Gastrocnemius medialis (tissue), 4 donors: Measurements from ENCODE around the gene TMEM186. TPM values are rescaled to one million over a fixed set of nuclear protein-coding genes. Genes with fewer than 3 reads are reported as not detected.
"Not testable (repeated sequence)": the region's sequence is repeated elsewhere in the genome, so short reads cannot be mapped to it uniquely, and the experiment has no call there.

ENCODE experiments used
- ATAC-seq, 2 donors: fragments of 150-250 bp; one replicate each; pipeline ENCODE4 v1.9.1; 2016
- DNase-seq, 2 donors: peaks; one replicate each; pipeline ENCODE4 v3.0.0-alpha.2; 2019
- H3K27ac ChIP-seq, 4 donors: fragments of 200-600 bp; sonication (generic); 1 replicate in 1 of 4; 2 replicates in 3 of 4; pipeline ENCODE4 v1.5.1; 2016 to 2018; ENCODE audit warnings: mild to moderate bottlenecking in 2 of 4, moderate library complexity in 1 of 4
- H3K27me3 ChIP-seq, 3 donors: fragments of 200-600 bp; sonication (generic) in 2 of 3; 1 replicate in 1 of 3; 2 replicates in 2 of 3; pipeline versions ENCODE4 v1.5.1 to v1.6.0; 2016 to 2019; ENCODE audit warnings: mild to moderate bottlenecking in 1 of 3, moderate library complexity in 1 of 3
- H3K36me3 ChIP-seq, 2 donors: fragments of 200-600 bp; sonication (generic) in 1 of 2; one replicate each; pipeline ENCODE4 v1.5.1; 2017 to 2018
- H3K4me1 ChIP-seq, 2 donors: fragments of 200-600 bp; sonication (generic) in 1 of 2; one replicate each; pipeline ENCODE4 v1.5.1; 2016 to 2017; ENCODE audit warnings: mild to moderate bottlenecking in 2 of 2
- H3K4me3 ChIP-seq, 4 donors: fragments of 200-600 bp; sonication (generic) in 3 of 4; 1 replicate in 1 of 4; 2 replicates in 3 of 4; pipeline ENCODE4 v1.5.1; 2016 to 2019; ENCODE audit warnings: mild to moderate bottlenecking in 2 of 4
- H3K9me3 ChIP-seq, 3 donors: fragments of 200-600 bp; sonication (generic) in 2 of 3; 1 replicate in 1 of 3; 2 replicates in 2 of 3; pipeline ENCODE4 v1.5.1; 2016 to 2019
- POLR2A ChIP-seq, 2 donors: fragments of 450-650 bp; IDR thresholded peaks; one replicate each; pipeline ENCODE4 v1.6.1; 2017; ENCODE audit warnings: antibody characterized with exemption in 2 of 2, mild to moderate bottlenecking in 2 of 2, moderate library complexity in 2 of 2
- in situ Hi-C, 4 donors: fragments of 200-750 bp; cut with MboI; loops; one replicate each; pipeline versions ENCODE4 v1.15.0 to v1.8.0; 2017; ENCODE audit warnings: low sequenced_read_pairs in 4 of 4
- intact Hi-C: fragments of 100-400 bp; cut with DNase I; formaldehyde crosslinking; loops from one replicate; pipeline ENCODE4 v1.15.1; 2023; ENCODE audit warnings: low total_unique reads
- total RNA-seq, 4 donors: library from RNA; depleted of rRNA; stranded (reverse); fragments of >200 nt; gene quantifications; one replicate each; pipeline versions ENCODE4 v1.1.0 to v1.2.3, GENCODE V29; 2016
- TF ChIP-seq, protein P1 (sequence below), 5 experiments: fragments of 450-650 bp in 3 of 5; fragments of 200-600 bp in 2 of 5; sonication (generic) in 2 of 5; IDR thresholded peaks in 4 of 5; conservative IDR thresholded peaks in 1 of 5; 1 replicate in 4 of 5; 2 replicates in 1 of 5; pipeline ENCODE4 v1.5.1; 2016 to 2019; ENCODE audit warnings: antibody characterized with exemption in 5 of 5, mild to moderate bottlenecking in 3 of 5, moderate library complexity in 3 of 5

Gene TMEM186
- total RNA-seq, 4 donors from 2014 or later: 10.2 to 16.9 (median 11.9) TPM

DNA sequence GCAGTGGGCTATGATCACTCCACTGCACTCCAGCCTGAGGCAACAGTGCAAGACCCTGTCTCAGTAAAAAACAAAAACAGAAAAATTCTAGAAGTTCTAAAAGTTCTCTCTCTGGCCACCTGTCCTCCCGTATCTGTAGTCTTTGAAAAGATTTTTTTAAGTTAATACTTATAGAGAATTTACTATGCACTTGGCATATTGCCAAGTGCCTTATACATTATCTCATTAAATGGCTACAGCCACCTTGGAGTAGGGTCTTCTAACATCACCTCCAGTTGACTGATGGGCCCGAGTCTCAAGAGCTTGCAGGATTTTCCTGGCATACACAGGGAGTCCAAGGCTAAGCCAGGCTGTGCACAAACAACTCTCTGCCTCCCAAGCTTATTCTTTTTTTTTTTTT, 44.7 kb downstream of the TMEM186 start:
- Histone ChIP-seq H3K4me1 (no peaks in the 10 kb centered on the region), H3K36me3 (no peaks in the 10 kb centered on the region), H3K4me3 (no peak overlapping the region), H3K27ac (no peak overlapping the region), H3K27me3 (no peaks in the 10 kb centered on the region), H3K9me3 (no peaks in the 10 kb centered on the region)
- DNase-seq (no peak), ATAC-seq (no peak)
- TF ChIP-seq, protein P1, sequence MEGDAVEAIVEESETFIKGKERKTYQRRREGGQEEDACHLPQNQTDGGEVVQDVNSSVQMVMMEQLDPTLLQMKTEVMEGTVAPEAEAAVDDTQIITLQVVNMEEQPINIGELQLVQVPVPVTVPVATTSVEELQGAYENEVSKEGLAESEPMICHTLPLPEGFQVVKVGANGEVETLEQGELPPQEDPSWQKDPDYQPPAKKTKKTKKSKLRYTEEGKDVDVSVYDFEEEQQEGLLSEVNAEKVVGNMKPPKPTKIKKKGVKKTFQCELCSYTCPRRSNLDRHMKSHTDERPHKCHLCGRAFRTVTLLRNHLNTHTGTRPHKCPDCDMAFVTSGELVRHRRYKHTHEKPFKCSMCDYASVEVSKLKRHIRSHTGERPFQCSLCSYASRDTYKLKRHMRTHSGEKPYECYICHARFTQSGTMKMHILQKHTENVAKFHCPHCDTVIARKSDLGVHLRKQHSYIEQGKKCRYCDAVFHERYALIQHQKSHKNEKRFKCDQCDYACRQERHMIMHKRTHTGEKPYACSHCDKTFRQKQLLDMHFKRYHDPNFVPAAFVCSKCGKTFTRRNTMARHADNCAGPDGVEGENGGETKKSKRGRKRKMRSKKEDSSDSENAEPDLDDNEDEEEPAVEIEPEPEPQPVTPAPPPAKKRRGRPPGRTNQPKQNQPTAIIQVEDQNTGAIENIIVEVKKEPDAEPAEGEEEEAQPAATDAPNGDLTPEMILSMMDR (IDR thresholded peaks at IDR 0.05 in 4 of 5, conservative IDR thresholded peaks at IDR 0.05 in 1 of 5): no peak
- TF ChIP-seq POLR2A (IDR thresholded peaks at IDR 0.05): no peak
- in situ Hi-C loops: no loop called here
- intact Hi-C loops: no loop called here

DNA sequence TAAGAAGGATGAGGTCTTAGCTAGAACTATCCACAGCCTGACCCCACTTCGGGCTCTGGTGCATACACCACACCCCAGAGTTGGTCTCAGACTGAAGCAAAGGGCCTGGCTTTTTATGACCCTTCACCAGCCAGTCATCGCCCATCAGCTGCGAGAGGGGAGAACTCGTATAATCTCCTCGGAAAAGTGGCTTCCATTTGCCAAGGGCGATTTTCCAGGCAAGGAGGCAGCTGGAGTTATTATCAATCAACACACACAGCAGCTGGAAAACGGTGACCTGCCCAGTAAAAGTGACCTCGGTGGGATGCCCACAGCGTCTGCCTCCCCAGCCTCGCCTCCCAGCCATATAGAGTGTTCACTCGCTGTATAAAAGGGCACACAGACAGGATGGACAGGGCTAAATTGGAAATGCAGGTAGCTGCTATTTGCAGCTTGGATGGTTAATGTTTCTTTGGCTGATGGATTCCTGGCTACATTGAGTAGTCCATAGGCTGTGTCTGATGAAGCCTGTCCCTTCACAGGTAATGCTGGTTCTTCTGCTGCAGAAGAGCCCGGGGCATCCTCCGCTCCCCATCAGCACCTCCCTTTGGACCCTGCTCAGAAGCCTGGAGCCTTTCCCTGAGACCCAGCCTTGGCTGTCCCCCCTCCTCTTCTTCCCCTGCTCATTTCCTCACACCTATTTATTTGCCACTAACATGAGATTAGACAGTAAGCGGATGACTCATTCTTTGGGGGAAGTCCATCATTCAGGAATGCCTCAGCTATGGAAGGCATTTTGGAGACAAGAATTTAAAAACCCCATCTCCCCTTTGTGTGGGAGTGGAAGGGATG, 45.7 kb downstream of the TMEM186 start:
- H3K9me3 ChIP-seq: no peaks in the 10 kb centered on the region
- no peaks in the 10 kb centered on the region for H3K4me1 ChIP-seq
- no peak overlapping the region for H3K27ac ChIP-seq
- intact Hi-C loops (no loop called here), in situ Hi-C loops (no loop called here)
- DNase-seq (no peak), ATAC-seq (no peak)
- TF ChIP-seq, protein P1 (IDR thresholded peaks at IDR 0.05 in 4 of 5, conservative IDR thresholded peaks at IDR 0.05 in 1 of 5): no peak
- no peak for TF ChIP-seq POLR2A (IDR thresholded peaks at IDR 0.05)
- H3K27me3 ChIP-seq: no peaks in the 10 kb centered on the region
- no peaks in the 10 kb centered on the region for H3K36me3 ChIP-seq
- no peak overlapping the region for H3K4me3 ChIP-seq

DNA sequence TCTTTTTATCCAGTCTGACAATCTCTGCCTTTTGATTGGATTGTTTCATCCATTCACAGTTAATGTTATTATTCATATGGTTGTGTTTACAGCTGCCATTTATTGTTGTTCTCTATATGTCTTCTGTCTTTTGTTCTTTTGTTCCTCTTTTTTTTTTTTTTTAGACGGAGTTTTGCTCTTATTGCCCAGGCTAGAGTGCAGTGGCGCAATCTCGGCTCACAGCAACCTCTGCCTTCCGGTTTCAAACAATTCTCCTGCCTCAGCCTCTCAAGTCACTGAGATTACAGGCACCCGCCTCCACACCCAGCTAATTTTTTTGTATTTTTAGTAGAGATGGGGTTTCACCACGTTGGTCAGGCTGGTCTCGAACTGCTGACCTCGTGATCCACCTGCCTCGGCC, 48.5 kb downstream of the TMEM186 start:
- H3K9me3 ChIP-seq, in situ Hi-C loops, H3K4me1 ChIP-seq, H3K4me3 ChIP-seq, intact Hi-C loops, DNase-seq, H3K36me3 ChIP-seq, H3K27ac ChIP-seq, H3K27me3 ChIP-seq, ATAC-seq: not testable (repeated sequence)

Other genes with a start within 250 kb of the TMEM186 start
- not detected for gene TMEM114, start 207.1 kb downstream of the TMEM186 start, total RNA-seq
- gene METTL22, start 175.9 kb downstream of the TMEM186 start, total RNA-seq: 10 to 100 TPM; 28.8 to 71.5 (median 51.5) TPM
- gene ABAT, start 123.0 kb downstream of the TMEM186 start, total RNA-seq: 1 to 10 TPM in 2 of 4 donors, under 1 TPM in 2; 0.55 to 1.9 (median 0.92) TPM
- gene PMM2, start 200 bp upstream of the TMEM186 start, total RNA-seq: 10 to 100 TPM; 10.4 to 20.9 (median 16.6) TPM
- gene CARHSP1, start 71.4 kb upstream of the TMEM186 start, total RNA-seq: 10 to 100 TPM; 12.4 to 22.3 (median 18.4) TPM
- not detected for gene LITAFD, start 84.7 kb upstream of the TMEM186 start, total RNA-seq
- 10 to 100 TPM; 79.7 to 99.2 (median 85.6) TPM for gene USP7, start 166.3 kb upstream of the TMEM186 start, total RNA-seq